H1 (cell line): Measurements from ENCODE around the gene JTB. TPM values are rescaled to one million over a fixed set of nuclear protein-coding genes. Genes with fewer than 3 reads are reported as not detected.

ENCODE experiments used
- CTCF ChIA-PET: fragments of 300-600 bp; sonication (Branson Sonifier 250); formaldehyde crosslinking; loops from one replicate; lab custom pipeline; 2021; ENCODE audit not compliant: partially characterized antibody; lab: Charles Lee
- POLR2A ChIA-PET: fragments of 300-600 bp; sonication (Branson Sonifier 250); formaldehyde crosslinking; loops from one replicate; lab custom pipeline; 2021; ENCODE audit warnings: inconsistent platforms; ENCODE audit not compliant: partially characterized antibody; lab: Charles Lee
- DNase-seq, 2 experiments: peaks; one replicate each; pipeline versions ENCODE4 v3.0.0 to v3.0.0-alpha.2; 2010 to 2022; ENCODE audit warnings: low spot score in 2 of 2, low read depth in 1 of 2, mixed read lengths in 1 of 2
- FAIRE-seq: peaks from 2 replicates; lab custom pipeline; 2011; peaks lifted over from hg19 to GRCh38; lab: Jason Lieb, UNC
- H2AFZ ChIP-seq: 2 replicates; pipeline ENCODE4 v1.8.1; 2012; ENCODE audit warnings: low read length, inconsistent platforms
- H2AK5ac ChIP-seq: 2 replicates; pipeline ENCODE4 v1.6.1; 2013; ENCODE audit warnings: low read depth, low read length
- H2BK120ac ChIP-seq: replicated peaks from 2 replicates; pipeline ENCODE3; 2013; ENCODE audit warnings: low read depth, low read length, inconsistent platforms
- H2BK12ac ChIP-seq: 2 replicates; pipeline ENCODE4 v1.6.1; 2013; ENCODE audit warnings: low read depth, low read length
- H2BK15ac ChIP-seq: 2 replicates; pipeline ENCODE4 v1.6.1; 2013; ENCODE audit warnings: low read length
- H2BK20ac ChIP-seq: 2 replicates; pipeline ENCODE4 v1.6.1; 2013; ENCODE audit warnings: low read length
- H2BK5ac ChIP-seq: 2 replicates; pipeline ENCODE4 v1.6.1; 2013; ENCODE audit warnings: low read depth, low read length
- H3K14ac ChIP-seq: 2 replicates; pipeline ENCODE4 v1.6.1; 2013; ENCODE audit warnings: inconsistent platforms; ENCODE audit not compliant: insufficient read length
- H3K18ac ChIP-seq: 2 replicates; pipeline ENCODE4 v1.6.1; 2013; ENCODE audit warnings: low read length; ENCODE audit errors: extremely low read depth
- H3K23ac ChIP-seq: 2 replicates; pipeline ENCODE4 v1.6.1; 2013; ENCODE audit warnings: inconsistent platforms; ENCODE audit not compliant: insufficient read length
- H3K23me2 ChIP-seq: 2 replicates; pipeline ENCODE4 v1.6.1; 2013; ENCODE audit warnings: low read depth, low read length
- H3K27ac ChIP-seq: 2 replicates; pipeline ENCODE4 v1.6.1; 2011; ENCODE audit warnings: low read depth, low read length, inconsistent platforms
- H3K27me3 ChIP-seq, 4 experiments: replicated peaks in 1 of 4; 1 replicate in 1 of 4; 2 replicates in 3 of 4; pipeline versions ENCODE4 v1.6.1 to v1.8.1; 2011 to 2013; ENCODE audit warnings: low read length in 3 of 4, mild to moderate bottlenecking in 3 of 4, inconsistent platforms in 2 of 4, mixed read lengths in 2 of 4, moderate library complexity in 1 of 4; ENCODE audit not compliant: control insufficient read depth in 3 of 4, insufficient read depth in 3 of 4; ENCODE audit errors: extremely low read depth in 1 of 4
- H3K36me3 ChIP-seq, 4 experiments: 2 replicates each; pipeline versions ENCODE4 v1.6.1 to v1.8.1; 2011 to 2013; ENCODE audit warnings: mild to moderate bottlenecking in 4 of 4, low read length in 3 of 4, moderate library complexity in 2 of 4, control low read depth in 1 of 4, inconsistent platforms in 1 of 4; ENCODE audit not compliant: insufficient read depth in 4 of 4, control insufficient read depth in 2 of 4
- H3K4ac ChIP-seq: replicated peaks from 2 replicates; pipeline ENCODE3; 2013; ENCODE audit warnings: low read length, low read depth, mixed read lengths, inconsistent platforms; ENCODE audit not compliant: insufficient read length
- H3K4me1 ChIP-seq, 4 experiments: replicated peaks in 1 of 4; 1 replicate in 1 of 4; 2 replicates in 3 of 4; pipeline versions ENCODE4 v1.6.1 to v1.8.1; 2011 to 2013; ENCODE audit warnings: low read length in 3 of 4, inconsistent platforms in 2 of 4, mixed read lengths in 1 of 4; ENCODE audit not compliant: insufficient read depth in 4 of 4, control insufficient read depth in 3 of 4
- H3K4me2 ChIP-seq, 2 experiments: 2 replicates each; pipeline versions ENCODE4 v1.6.1 to v1.8.1; 2011 to 2013; ENCODE audit warnings: low read depth in 2 of 2, low read length in 2 of 2, control low read depth in 1 of 2, inconsistent platforms in 1 of 2, mild to moderate bottlenecking in 1 of 2; ENCODE audit not compliant: insufficient read depth in 1 of 2
- H3K4me3 ChIP-seq, 4 experiments: fragments of 200-600, 300-600 bp in 1 of 4; sonication (generic), shearing (Covaris generic), sonication (Bioruptor Twin) in 1 of 4; 2 replicates each; pipeline versions ENCODE4 v1.5.1 to v1.8.1; 2011 to 2016; ENCODE audit warnings: low read length in 4 of 4, low read depth in 3 of 4, control low read depth in 2 of 4, inconsistent platforms in 2 of 4, mild to moderate bottlenecking in 2 of 4, mixed read lengths in 1 of 4, moderate library complexity in 1 of 4; ENCODE audit not compliant: insufficient read depth in 2 of 4; ENCODE audit errors: extremely low read depth in 1 of 4
- H3K56ac ChIP-seq: replicated peaks from 2 replicates; pipeline ENCODE3; 2013; ENCODE audit warnings: low read depth, mild to moderate bottlenecking, mixed read lengths, low read length, inconsistent platforms; ENCODE audit not compliant: insufficient read length
- H3K79me1 ChIP-seq: 2 replicates; pipeline ENCODE4 v1.6.1; 2013; ENCODE audit warnings: low read depth, low read length, control low read depth
- H3K79me2 ChIP-seq, 2 experiments: 2 replicates each; pipeline versions ENCODE4 v1.6.1 to v1.8.1; 2012 to 2013; ENCODE audit warnings: low read length in 2 of 2, mild to moderate bottlenecking in 2 of 2, inconsistent platforms in 1 of 2; ENCODE audit not compliant: insufficient read depth in 2 of 2, control insufficient read depth in 1 of 2
- H3K9ac ChIP-seq, 4 experiments: replicated peaks in 1 of 4; 1 replicate in 1 of 4; 2 replicates in 3 of 4; pipeline versions ENCODE4 v1.6.1 to v1.8.1; 2011 to 2013; ENCODE audit warnings: low read depth in 3 of 4, low read length in 3 of 4, control low read depth in 2 of 4, mild to moderate bottlenecking in 2 of 4, moderate library complexity in 2 of 4, inconsistent platforms in 1 of 4; ENCODE audit errors: extremely low read depth in 1 of 4
- H3K9me3 ChIP-seq, 2 experiments: 2 replicates each; pipeline versions ENCODE4 v1.6.1 to v1.8.1; 2012 to 2013; ENCODE audit warnings: mild to moderate bottlenecking in 2 of 2, moderate library complexity in 2 of 2, control low read depth in 1 of 2, inconsistent platforms in 1 of 2, low read depth in 1 of 2, low read length in 1 of 2, mixed read lengths in 1 of 2; ENCODE audit not compliant: insufficient read depth in 2 of 2
- H4K20me1 ChIP-seq, 2 experiments: replicated peaks in 1 of 2; 2 replicates each; pipeline versions ENCODE3 to v1.8.1; 2011 to 2013; ENCODE audit warnings: inconsistent platforms in 2 of 2, low read length in 2 of 2, mild to moderate bottlenecking in 1 of 2; ENCODE audit not compliant: insufficient read depth in 2 of 2, control insufficient read depth in 1 of 2
- H4K5ac ChIP-seq: 2 replicates; pipeline ENCODE4 v1.6.1; 2013; ENCODE audit warnings: low read length, low read depth, mixed read lengths, inconsistent platforms; ENCODE audit not compliant: insufficient read length
- H4K8ac ChIP-seq: 2 replicates; pipeline ENCODE4 v1.8.0; 2013; ENCODE audit warnings: mild to moderate bottlenecking, moderate library complexity, low read length, inconsistent platforms; ENCODE audit not compliant: insufficient read depth; ENCODE audit errors: extremely low read depth
- H4K91ac ChIP-seq: replicated peaks from 2 replicates; pipeline ENCODE3; 2013; ENCODE audit warnings: low read length, mixed read lengths, inconsistent platforms; ENCODE audit not compliant: insufficient read length
- BACH1 ChIP-seq: IDR thresholded peaks from 2 replicates; pipeline ENCODE4 v1.6.1; 2012; ENCODE audit warnings: low read length, improper control_type of control experiment
- BRCA1 ChIP-seq: IDR thresholded peaks from 2 replicates; pipeline ENCODE4 v1.6.1; 2012; ENCODE audit warnings: low read depth, low read length, improper control_type of control experiment
- CHD1 ChIP-seq: IDR thresholded peaks from 2 replicates; pipeline ENCODE4 v1.6.1; 2012; ENCODE audit warnings: low read depth, low read length, improper control_type of control experiment
- EZH2 ChIP-seq: fragments of 200-600 bp; sonication (generic); IDR thresholded peaks from 2 replicates; pipeline ENCODE4 v1.7.1; 2012; ENCODE audit warnings: low read depth, mild to moderate bottlenecking, moderate library complexity, low read length, inconsistent platforms; ENCODE audit not compliant: severe bottlenecking
- GABPA ChIP-seq: IDR thresholded peaks from 2 replicates; pipeline ENCODE4 v1.6.1; 2011; ENCODE audit warnings: mild to moderate bottlenecking, low read length, moderate library complexity, borderline replicate concordance; ENCODE audit not compliant: insufficient read depth
- JUND ChIP-seq: IDR thresholded peaks from 2 replicates; pipeline ENCODE4 v1.6.1; 2011; ENCODE audit warnings: mild to moderate bottlenecking, improper control_type of control experiment, low read length
- KDM1A ChIP-seq: fragments of 200-600, 300-600 bp; sonication (generic); IDR thresholded peaks from 2 replicates; pipeline ENCODE4 v1.7.1; 2016; ENCODE audit warnings: mild to moderate bottlenecking, low read length, borderline replicate concordance
- SAP30 ChIP-seq: fragments of 300-600 bp; sonication (generic); IDR thresholded peaks from 2 replicates; pipeline ENCODE4 v1.7.1; 2012; ENCODE audit warnings: low read length, moderate library complexity, mild to moderate bottlenecking, inconsistent platforms; ENCODE audit not compliant: insufficient read depth, insufficient replicate concordance
- SUZ12 ChIP-seq: fragments of 200-600 bp; sonication (generic); IDR thresholded peaks from 2 replicates; pipeline ENCODE4 v1.6.1; 2012; ENCODE audit warnings: mild to moderate bottlenecking, inconsistent platforms, low read length, moderate library complexity, mixed read lengths
- TBP ChIP-seq: IDR thresholded peaks from 2 replicates; pipeline ENCODE4 v1.6.1; 2011; ENCODE audit warnings: low read depth, low read length, improper control_type of control experiment
- TCF12 ChIP-seq: IDR thresholded peaks from 2 replicates; pipeline ENCODE4 v1.6.1; 2011; ENCODE audit warnings: low read depth, mild to moderate bottlenecking, low read length
- WGBS, 2 experiments: shearing (Covaris generic) in 1 of 2; methylation state at CpG; one replicate each; pipeline versions ENCODE4 v1.1.6 to v1.1.7; 2013 to 2015; ENCODE audit warnings: low lambda C conversion rate in 2 of 2, mixed read lengths in 2 of 2, inconsistent platforms in 1 of 2, low coverage in 1 of 2, missing lambda C conversion rate in 1 of 2; ENCODE audit not compliant: insufficient replicate concordance in 2 of 2, insufficient coverage in 1 of 2, insufficient read length in 1 of 2; ENCODE audit errors: extremely low coverage in 1 of 2, missing lambda C conversion rate in 1 of 2; 5-methylcytosine and 5-hydroxymethylcytosine counted together
- polyA plus RNA-seq, 7 experiments: library from polyadenylated mRNA; depleted of rRNA in 3 of 7; stranded (reverse) in 5 of 7; unstranded in 2 of 7; fragments of >200 nt in 5 of 7; fragments of 200-250 nt in 2 of 7; gene quantifications; 1 replicate in 5 of 7; 2 replicates in 1 of 7; 4 replicates in 1 of 7; pipeline versions ENCODE4 v1.2.1 to v1.2.3, GENCODE V29; 2011 to 2013; ENCODE audit warnings: missing spikeins in 2 of 7, mixed read lengths in 2 of 7
- total RNA-seq: library from RNA; stranded (reverse); fragmentation: NEBNext Ultra II Directional; extraction: Animal tissue kit (Norgen Biotek cat#: 25700); gene quantifications from 2 replicates; pipeline ENCODE4 v1.2.1, GENCODE V29; 2021

Gene JTB
- total and polyA plus RNA-seq, 2 of the 8 experiments (the other 6 are each of a cell fraction or from before 2014, with no cell fraction given), result 91.1 to 122 TPM

DNA sequence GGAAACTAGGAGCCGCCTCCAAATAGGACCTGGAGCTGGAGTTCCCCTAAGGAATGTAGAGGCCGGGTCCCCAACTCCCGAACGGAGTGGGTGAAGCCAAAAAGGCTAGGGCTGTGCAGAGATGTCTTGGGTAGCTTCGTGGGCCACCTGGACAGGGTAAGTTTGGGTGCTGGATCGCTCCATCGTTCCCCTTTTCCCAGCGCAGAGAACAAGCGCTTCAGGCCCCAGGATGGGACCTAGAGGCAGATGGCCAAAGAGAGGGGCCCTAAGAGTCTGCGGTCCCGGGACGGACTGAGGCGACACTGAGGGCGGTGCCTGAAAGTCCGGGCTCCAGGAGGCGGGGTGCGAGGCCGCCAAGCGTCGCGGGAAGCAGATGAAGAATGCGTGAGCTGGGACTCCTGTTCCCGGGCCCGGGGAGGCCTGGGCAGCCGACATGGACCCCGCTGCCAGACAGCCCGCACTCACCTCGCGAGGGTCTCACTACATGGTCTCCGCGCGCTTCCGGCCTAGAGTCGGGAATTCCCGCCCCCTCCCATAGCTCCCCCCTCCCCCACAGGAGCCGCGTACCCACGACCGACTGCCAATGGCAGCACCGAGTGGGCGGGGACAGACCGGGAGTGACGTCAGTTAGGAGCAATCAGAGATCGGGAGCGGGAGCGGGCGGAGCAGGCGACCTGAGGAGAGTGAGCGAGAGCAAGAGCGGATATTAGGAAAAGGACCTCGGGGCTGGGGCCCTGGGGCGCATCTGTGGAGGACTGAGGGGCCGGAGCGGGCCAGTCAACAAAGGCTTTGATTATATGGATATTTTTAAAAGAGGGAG lies 14.2 kb downstream of the JTB start, which contains the start of gene SLC39A1:
Gene SLC39A1 (minus strand): TSS at position 508 of the 820 bp plus-strand sequence. CDS start 822 bp downstream, outside the sequence.
- CTCF ChIA-PET, result interaction anchor here (1.0 to 2.8 kb wide), 7 partner anchors 10 to 29 kb away, joined by 3 to 19 read pairs (median 3); partner anchors contain the start of genes JTB and RAB13
- TF ChIP-seq SAP30 (no peak), BRCA1 (peak; percentile 43; the same call in 1 of the 2 replicates), TBP (peak; percentile 62), GABPA (no peak), KDM1A (no peak), CHD1 (no peak), JUND (peak; percentile 23; the same call in 1 of the 2 replicates), TCF12 (no peak), BACH1 (no peak), SUZ12 (no peak), EZH2 (no peak)

More for the DNA sequence above, 14.2 kb downstream of the JTB start, which contains the start of gene SLC39A1:
- Histone ChIP-seq H2AFZ (no peak within 1 kb of the TSS), H3K79me2 (peaks cover 15 to 35% of the 10 kb centered on the region in 2 experiments), H3K4me1 (peaks cover 7 to 17% (median 12%) of the 10 kb centered on the region in 4 experiments), H2AK5ac (peak within 1 kb of the TSS; percentile 41; the same call in 1 of the 2 replicates), H4K8ac (peak within 1 kb of the TSS; percentile 88), H3K56ac (peak within 1 kb of the TSS; percentile 79), H3K79me1 (peaks cover 9% of the 10 kb centered on the region), H3K27me3 (no peaks in the 10 kb centered on the region), H3K27ac (peak within 1 kb of the TSS; percentile 89), H3K18ac (peak within 1 kb of the TSS; percentile 94), H2BK5ac (peak within 1 kb of the TSS; percentile 91), H3K4me3 (peak within 1 kb of the TSS; percentile 53 to 89 (median 84)), H2BK20ac (no peak within 1 kb of the TSS), H3K4ac (peak within 1 kb of the TSS; percentile 76), H3K36me3 (peaks cover 11 to 26% (median 19%) of the 10 kb centered on the region in 4 experiments), H3K9ac (peak within 1 kb of the TSS; percentile 81 to 94 (median 83)), H4K5ac (peak within 1 kb of the TSS; percentile 70), H4K20me1 (peaks cover 2% of the 10 kb centered on the region in 2 experiments), H2BK120ac (peak within 1 kb of the TSS; percentile 6), H3K4me2 (peak within 1 kb of the TSS; percentile 95 to 98), H3K9me3 (no peaks in the 10 kb centered on the region), H2BK12ac (peak within 1 kb of the TSS; percentile 91), H3K23ac (no peak within 1 kb of the TSS), H2BK15ac (peak within 1 kb of the TSS; percentile 62; the same call in 1 of the 2 replicates), H3K23me2 (peaks cover 25% of the 10 kb centered on the region), H4K91ac (peak within 1 kb of the TSS; percentile 87), H3K14ac (no peak within 1 kb of the TSS)
- DNase-seq, result peak; percentile 98 to 99
- no peak for FAIRE-seq
- 1% methylated on average over 37 of the region's 54 CpGs; no CpG with 5 or more reads in 1 of the 2 experiments for WGBS, 2 experiments
- POLR2A ChIA-PET, result interaction anchor here (0.9 to 15.7 kb wide), 23 partner anchors 7 to 329 kb away, joined by 3 to 454 read pairs (median 5); partner anchors contain the start of genes CHTOP, DENND4B, GATAD2B and JTB
